HCT116 (cell line): ENCODE measurements around the gene GSTO1. TPM values are rescaled to one million over a fixed set of nuclear protein-coding genes. Genes with fewer than 3 reads are reported as not detected.

Source experiments
- ATAC-seq: fragments of 200-7000 bp; cut with Tn5 transposase; 2 replicates; pipeline ENCODE4 v1.9.1; 2020; ENCODE audit warnings: mild to moderate bottlenecking, moderate library complexity
- BruUV-seq: library from RNA; stranded (reverse); fragments of 400-500 nt; replicated peaks from 2 replicates; lab custom pipeline; 2021; lab: Mats Ljungman, UMichigan
- CTCF ChIA-PET: fragments of 300-600 bp; sonication (Branson Sonifier 250); formaldehyde crosslinking; loops from one replicate; lab custom pipeline; 2021; ENCODE audit warnings: antibody characterized with exemption; lab: Charles Lee
- POLR2A ChIA-PET: fragments of 300-600, 350-600 bp; sonication (Branson Sonifier 250); formaldehyde crosslinking; loops from one replicate; lab custom pipeline; 2021; ENCODE audit warnings: antibody characterized with exemption; lab: Charles Lee
- RAD21 ChIA-PET, 2 experiments: fragments of 300-600 bp; sonication (Branson Sonifier 250); formaldehyde crosslinking; loops; one replicate each; lab custom pipeline; 2023; ENCODE audit warnings: low total read pairs in 2 of 2; ENCODE audit not compliant: uncharacterized antibody in 2 of 2, unreplicated experiment in 2 of 2, low non-redundant PET in 1 of 2; lab: Charles Lee
- DNase-seq: peaks from one replicate; pipeline ENCODE4 v3.0.0-alpha.2; 2010; ENCODE audit warnings: low read depth, low spot score
- H2AFZ ChIP-seq: fragments of 200-600 bp; shearing (Covaris generic), sonication (generic); 2 replicates; pipeline ENCODE4 v1.6.1; 2017; ENCODE audit warnings: low read depth, mixed run types, mixed read lengths, antibody characterized with exemption, low read length; ENCODE audit not compliant: poor library complexity, severe bottlenecking
- H3K27ac ChIP-seq: 2 replicates; pipeline ENCODE4 v1.5.1; 2012; ENCODE audit warnings: low read depth, low read length
- H3K27me3 ChIP-seq: fragments of 200-600 bp; sonication (generic); 2 replicates; pipeline ENCODE4 v1.6.1; 2016; ENCODE audit warnings: mixed run types, low read length, mixed read lengths; ENCODE audit not compliant: insufficient read depth
- H3K36me3 ChIP-seq, 2 experiments: fragments of 200-500 bp in 1 of 2; fragments of 200-600 bp in 1 of 2; sonication (Bioruptor generic) in 1 of 2; sonication (generic) in 1 of 2; 2 replicates each; pipeline versions ENCODE4 v1.5.1 to v1.6.1; 2014 to 2016; ENCODE audit warnings: low read length in 2 of 2, inconsistent platforms in 1 of 2, mixed read lengths in 1 of 2, mixed run types in 1 of 2; ENCODE audit not compliant: insufficient read depth in 2 of 2, control insufficient read depth in 1 of 2
- H3K4me1 ChIP-seq, 2 experiments: fragments of 200-600 bp in 1 of 2; sonication (generic) in 1 of 2; 2 replicates each; pipeline versions ENCODE4 v1.5.1 to v1.6.1; 2012 to 2017; ENCODE audit warnings: low read length in 2 of 2, inconsistent platforms in 1 of 2, mild to moderate bottlenecking in 1 of 2, mixed read lengths in 1 of 2, mixed run types in 1 of 2, moderate library complexity in 1 of 2; ENCODE audit not compliant: insufficient read depth in 2 of 2, control insufficient read depth in 1 of 2
- H3K4me2 ChIP-seq: fragments of 200-600 bp; sonication (generic); 2 replicates; pipeline ENCODE4 v1.6.1; 2017; ENCODE audit warnings: mixed run types, low read length, mixed read lengths
- H3K4me3 ChIP-seq, 2 experiments: fragments of 200-600 bp in 1 of 2; sonication (generic) in 1 of 2; replicated peaks in 1 of 2; 2 replicates each; pipeline ENCODE4 v1.5.1; 2011 to 2016; ENCODE audit warnings: low read length in 2 of 2, control low read depth in 1 of 2, low read depth in 1 of 2, mild to moderate bottlenecking in 1 of 2, mixed read lengths in 1 of 2, mixed run types in 1 of 2
- H3K79me2 ChIP-seq: fragments of 200-600 bp; sonication (generic); 2 replicates; pipeline ENCODE4 v1.6.1; 2017; ENCODE audit warnings: mild to moderate bottlenecking, mixed run types, low read length, moderate library complexity, mixed read lengths; ENCODE audit not compliant: insufficient read depth
- H3K9ac ChIP-seq: fragments of 200-600 bp; sonication (generic); 2 replicates; pipeline ENCODE4 v1.6.1; 2016; ENCODE audit warnings: low read length, mixed read lengths
- H3K9me2 ChIP-seq: fragments of 200-600 bp; sonication (generic), shearing (Covaris generic); 2 replicates; pipeline ENCODE4 v1.6.1; 2017; ENCODE audit warnings: mixed run types, mild to moderate bottlenecking, moderate library complexity; ENCODE audit not compliant: insufficient read depth
- H3K9me3 ChIP-seq, 2 experiments: fragments of 200-500 bp in 1 of 2; fragments of 200-600 bp in 1 of 2; sonication (Bioruptor generic) in 1 of 2; sonication (generic) in 1 of 2; 2 replicates each; pipeline ENCODE4 v1.6.1; 2014 to 2017; ENCODE audit warnings: low read length in 2 of 2, mixed read lengths in 2 of 2, inconsistent platforms in 1 of 2, low read depth in 1 of 2, mild to moderate bottlenecking in 1 of 2, mixed run types in 1 of 2, moderate library complexity in 1 of 2; ENCODE audit not compliant: control insufficient read depth in 1 of 2, insufficient read depth in 1 of 2
- H4K20me1 ChIP-seq: fragments of 200-600 bp; sonication (generic), shearing (Covaris generic); 2 replicates; pipeline ENCODE4 v1.6.1; 2017; ENCODE audit warnings: mixed run types, mild to moderate bottlenecking, moderate library complexity; ENCODE audit not compliant: insufficient read depth
- CBX3 ChIP-seq: IDR thresholded peaks from 2 replicates; pipeline ENCODE4 v1.6.1; 2012; ENCODE audit warnings: low read depth
- CEBPB ChIP-seq: IDR thresholded peaks from 2 replicates; pipeline ENCODE4 v1.6.1; 2012; ENCODE audit warnings: low read depth
- CTCF ChIP-seq, 3 experiments: fragments of 200-600 bp in 1 of 3; sonication (generic) in 1 of 3; IDR thresholded peaks in 2 of 3; conservative IDR thresholded peaks in 1 of 3; 2 replicates each; pipeline ENCODE4 v1.5.1; 2012 to 2017; ENCODE audit warnings: low read depth in 2 of 3, low read length in 2 of 3, antibody characterized with exemption in 1 of 3, borderline replicate concordance in 1 of 3, control low read depth in 1 of 3, mild to moderate bottlenecking in 1 of 3, mixed read lengths in 1 of 3, mixed run types in 1 of 3, moderate library complexity in 1 of 3; ENCODE audit not compliant: insufficient read depth in 1 of 3
- EGR1 ChIP-seq: IDR thresholded peaks from 2 replicates; pipeline ENCODE4 v1.6.1; 2012; ENCODE audit warnings: low read depth
- ELF1 ChIP-seq: IDR thresholded peaks from 2 replicates; pipeline ENCODE4 v1.6.1; 2012; ENCODE audit warnings: low read depth, borderline replicate concordance
- EZH2phosphoT487 ChIP-seq: fragments of 200-600 bp; IDR thresholded peaks from 2 replicates; pipeline ENCODE4 v1.6.1; 2018; ENCODE audit warnings: antibody characterized with exemption, borderline replicate concordance
- FOSL1 ChIP-seq: IDR thresholded peaks from 2 replicates; pipeline ENCODE4 v1.6.1; 2012; ENCODE audit warnings: low read depth
- JUND ChIP-seq: IDR thresholded peaks from 2 replicates; pipeline ENCODE4 v1.6.1; 2012
- MAX ChIP-seq: IDR thresholded peaks from 2 replicates; pipeline ENCODE4 v1.6.1; 2012
- POLR2A ChIP-seq: IDR thresholded peaks from 2 replicates; pipeline ENCODE4 v1.7.0; 2011; ENCODE audit warnings: borderline replicate concordance; ENCODE audit not compliant: insufficient read depth, insufficient read length; ENCODE audit errors: extremely low read depth
- POLR2AphosphoS5 ChIP-seq: IDR thresholded peaks from 2 replicates; pipeline ENCODE4 v1.6.1; 2011; ENCODE audit warnings: mild to moderate bottlenecking, low read depth, low read length, moderate library complexity
- RAD21 ChIP-seq: IDR thresholded peaks from 2 replicates; pipeline ENCODE4 v1.6.1; 2012; ENCODE audit warnings: low read depth, mild to moderate bottlenecking
- REST ChIP-seq: IDR thresholded peaks from 2 replicates; pipeline ENCODE4 v1.6.1; 2012; ENCODE audit warnings: low read depth
- SIN3A ChIP-seq: IDR thresholded peaks from 2 replicates; pipeline ENCODE4 v1.6.1; 2012; ENCODE audit warnings: low read depth
- SP1 ChIP-seq: IDR thresholded peaks from 2 replicates; pipeline ENCODE4 v1.6.1; 2012; ENCODE audit warnings: low read depth
- SRF ChIP-seq: IDR thresholded peaks from 2 replicates; pipeline ENCODE4 v1.6.1; 2012; ENCODE audit warnings: low read depth
- YY1 ChIP-seq: IDR thresholded peaks from 2 replicates; pipeline ENCODE4 v1.6.1; 2011; ENCODE audit warnings: low read length, low read depth, moderate library complexity, mild to moderate bottlenecking; ENCODE audit not compliant: insufficient replicate concordance; ENCODE audit errors: extremely low read depth
- ZNF274 ChIP-seq: fragments of 200-500 bp; sonication (Bioruptor generic); IDR thresholded peaks from 2 replicates; pipeline ENCODE4 v1.6.1; 2014; ENCODE audit warnings: mild to moderate bottlenecking, low read depth, low read length, inconsistent platforms
- intact Hi-C: fragments of 100-400 bp; cut with micrococcal nuclease; formaldehyde crosslinking; loops from 2 replicates; pipeline ENCODE4 v1.10.0; 2022
- total RNA-seq: library from RNA; stranded (reverse); gene quantifications from one replicate; pipeline ENCODE4 v1.2.1, GENCODE V29; 2021; ENCODE audit not compliant: unreplicated experiment
- TF ChIP-seq, protein P1 (sequence below): IDR thresholded peaks from 2 replicates; pipeline ENCODE4 v1.6.1; 2011; ENCODE audit warnings: mild to moderate bottlenecking, low read length, moderate library complexity; ENCODE audit not compliant: insufficient replicate concordance; ENCODE audit errors: extremely low read depth

GSTO1 gene
- total RNA-seq, 1 experiment from 2014 or later = 179 TPM

DNA sequence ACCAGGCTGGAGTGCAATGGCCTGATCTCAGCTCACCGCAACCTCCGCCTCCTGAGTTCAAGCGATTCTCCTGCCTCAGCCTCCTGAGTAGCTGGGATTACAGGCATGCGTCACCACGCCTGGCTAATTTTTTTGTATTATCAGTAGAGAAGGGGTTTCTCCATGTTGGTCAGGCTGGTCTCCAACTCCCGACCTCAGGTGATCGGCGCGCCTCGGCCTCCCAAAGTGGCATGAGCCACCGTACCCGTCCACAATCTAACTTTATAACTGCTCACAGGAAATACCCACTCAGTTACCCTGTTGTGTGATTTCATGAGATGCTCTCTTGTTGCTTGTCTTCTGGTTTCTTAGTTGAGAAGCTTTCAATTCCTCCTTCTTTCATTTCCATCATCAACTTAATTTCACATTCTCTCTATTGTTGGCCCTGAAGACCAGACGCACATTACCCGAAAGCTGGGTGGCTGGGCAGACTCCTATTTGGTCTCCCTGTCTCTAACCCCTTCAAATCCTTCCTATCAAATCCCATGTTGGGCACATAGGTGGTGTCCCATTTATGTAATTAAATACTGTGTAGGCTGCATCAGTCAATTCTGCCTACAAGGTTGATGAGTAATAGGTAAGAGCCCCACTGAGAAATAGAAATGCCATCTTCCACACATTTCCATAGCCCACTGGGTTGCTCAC, 13.2 kb downstream of the GSTO1 start:
- Histone ChIP-seq H3K79me2 (peaks cover 59% of the 10 kb centered on the region), H3K4me3 (peak overlapping the region; percentile 79 to 81), H3K9me3 (no peaks in the 10 kb centered on the region), H3K9ac (peak overlapping the region; percentile 83), H3K27me3 (no peaks in the 10 kb centered on the region), H3K4me2 (peak overlapping the region; percentile 81), H4K20me1 (0 out of 2 replicates have a peak, but pooled peaks cover 9% of the 10 kb centered on the region), H3K36me3 (peaks cover 44 to 45% of the 10 kb centered on the region in 2 experiments), H3K4me1 (peaks cover 4 to 19% of the 10 kb centered on the region in 2 experiments; a peak in 3 of 4 replicates), H2AFZ (no peak overlapping the region), H3K27ac (peak overlapping the region; percentile 50), H3K9me2 (no peaks in the 10 kb centered on the region; the same call in 1 of the 2 replicates)
- intact Hi-C loops = loop anchor here (5.0 kb wide), 1 partner anchor 146 kb away; the partner anchor contains the start of gene SFR1
- ChIA-PET RAD21 (no interaction called here), CTCF (no interaction called here), POLR2A (interaction anchor here (0.7 to 1.5 kb wide), 3 partner anchors 13 to 147 kb away, joined by 3 to 4 read pairs (median 4); partner anchors contain the start of genes GSTO1 and ITPRIP)
- DNase-seq (no peak), ATAC-seq (no peak)
- no TSS peak for BruUV-seq
- TF ChIP-seq RAD21 (no peak), CBX3 (no peak), ZNF274 (no peak), SIN3A (no peak), EGR1 (no peak), YY1 (no peak), CEBPB (no peak), CTCF (IDR thresholded peaks at IDR 0.05 in 2 of 3, conservative IDR thresholded peaks at IDR 0.05 in 1 of 3; ENCODE audit: borderline replicate concordance in 1 of 3, insufficient read depth in 1 of 3, low read depth in 2 of 3, low read length in 2 of 3) (no peak), SP1 (no peak), POLR2AphosphoS5 (no peak), MAX (no peak), REST (no peak), ELF1 (no peak), EZH2phosphoT487 (no peak), FOSL1 (no peak), SRF (no peak), JUND (no peak), POLR2A (no peak)
- TF ChIP-seq, protein P1, sequence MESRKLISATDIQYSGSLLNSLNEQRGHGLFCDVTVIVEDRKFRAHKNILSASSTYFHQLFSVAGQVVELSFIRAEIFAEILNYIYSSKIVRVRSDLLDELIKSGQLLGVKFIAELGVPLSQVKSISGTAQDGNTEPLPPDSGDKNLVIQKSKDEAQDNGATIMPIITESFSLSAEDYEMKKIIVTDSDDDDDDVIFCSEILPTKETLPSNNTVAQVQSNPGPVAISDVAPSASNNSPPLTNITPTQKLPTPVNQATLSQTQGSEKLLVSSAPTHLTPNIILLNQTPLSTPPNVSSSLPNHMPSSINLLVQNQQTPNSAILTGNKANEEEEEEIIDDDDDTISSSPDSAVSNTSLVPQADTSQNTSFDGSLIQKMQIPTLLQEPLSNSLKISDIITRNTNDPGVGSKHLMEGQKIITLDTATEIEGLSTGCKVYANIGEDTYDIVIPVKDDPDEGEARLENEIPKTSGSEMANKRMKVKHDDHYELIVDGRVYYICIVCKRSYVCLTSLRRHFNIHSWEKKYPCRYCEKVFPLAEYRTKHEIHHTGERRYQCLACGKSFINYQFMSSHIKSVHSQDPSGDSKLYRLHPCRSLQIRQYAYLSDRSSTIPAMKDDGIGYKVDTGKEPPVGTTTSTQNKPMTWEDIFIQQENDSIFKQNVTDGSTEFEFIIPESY = no peak
